B cell (primary cell): Measurements from ENCODE around the gene ADAMTS5. TPM values are rescaled to one million over a fixed set of nuclear protein-coding genes. Genes with fewer than 3 reads are reported as not detected.

Experiments used
- ATAC-seq: fragments of 200-7000 bp; cut with Tn5 transposase; one replicate; pipeline ENCODE4 v1.10.0; 2021; ENCODE audit warnings: low read depth, mild to moderate bottlenecking, moderate number of reproducible peaks, moderate library complexity
- CTCF ChIA-PET: fragments of 350-600 bp; sonication (Branson Sonifier 250); formaldehyde crosslinking; loops from one replicate; lab custom pipeline; 2021; ENCODE audit warnings: antibody characterized with exemption, inconsistent platforms; lab: Charles Lee
- POLR2A ChIA-PET: fragments of 350-600 bp; sonication (Branson Sonifier 250); formaldehyde crosslinking; loops from one replicate; lab custom pipeline; 2021; ENCODE audit warnings: antibody characterized with exemption; lab: Charles Lee
- DNase-seq: peaks from one replicate; pipeline ENCODE4 v3.0.0; 2013
- H2AFZ ChIP-seq: 2 replicates; pipeline ENCODE4 v1.6.1; 2012; ENCODE audit warnings: mild to moderate bottlenecking, low read depth, low read length; ENCODE audit not compliant: insufficient read depth, poor library complexity, severe bottlenecking
- H3K27ac ChIP-seq, 2 donors: 1 replicate in 1 of 2; 2 replicates in 1 of 2; pipeline ENCODE4 v1.5.1; 2012 to 2013; ENCODE audit warnings: low read length in 2 of 2, mild to moderate bottlenecking in 2 of 2, moderate library complexity in 1 of 2
- H3K27me3 ChIP-seq, 4 experiments: fragments of 200-600 bp in 1 of 4; sonication (generic) in 1 of 4; replicated peaks in 1 of 4; 1 replicate in 2 of 4; 2 replicates in 2 of 4; pipeline versions ENCODE4 v1.6.1 to v1.7.0; 2013 to 2016; ENCODE audit warnings: low read length in 3 of 4, mild to moderate bottlenecking in 2 of 4, mixed read lengths in 1 of 4, moderate library complexity in 1 of 4; ENCODE audit not compliant: insufficient read depth in 4 of 4, control insufficient read depth in 3 of 4; ENCODE audit errors: control extremely low read depth in 1 of 4
- H3K36me3 ChIP-seq, 2 experiments: replicated peaks in 1 of 2; 1 replicate in 1 of 2; 2 replicates in 1 of 2; pipeline versions ENCODE4 v1.6.1 to v1.7.1; 2013; ENCODE audit warnings: low read length in 1 of 2; ENCODE audit not compliant: insufficient read depth in 2 of 2, control insufficient read depth in 1 of 2; ENCODE audit errors: control extremely low read depth in 1 of 2, extremely low read depth in 1 of 2
- H3K4me1 ChIP-seq, 2 donors: fragments of 200-600 bp in 1 of 2; sonication (generic) in 1 of 2; 1 replicate in 1 of 2; 2 replicates in 1 of 2; pipeline versions ENCODE4 v1.5.1 to v1.6.1; 2013 to 2017; ENCODE audit warnings: low read length in 2 of 2; ENCODE audit not compliant: control insufficient read depth in 2 of 2, insufficient read depth in 2 of 2
- H3K4me2 ChIP-seq: replicated peaks from 2 replicates; pipeline ENCODE3; 2012; ENCODE audit warnings: mild to moderate bottlenecking, low read depth, low read length; ENCODE audit not compliant: poor library complexity, severe bottlenecking
- H3K4me3 ChIP-seq, 5 experiments: fragments of 200-600 bp in 1 of 5; sonication (generic) in 1 of 5; 1 replicate in 3 of 5; 2 replicates in 2 of 5; pipeline versions ENCODE4 v1.5.1 to v1.7.0; 2011 to 2016; ENCODE audit warnings: low read length in 4 of 5, mild to moderate bottlenecking in 4 of 5, low read depth in 2 of 5, control low read depth in 1 of 5, moderate library complexity in 1 of 5; ENCODE audit not compliant: insufficient read depth in 1 of 5; ENCODE audit errors: control extremely low read depth in 1 of 5, extremely low read depth in 1 of 5
- H3K79me2 ChIP-seq: fragments of 200-600 bp; sonication (generic); one replicate; pipeline ENCODE4 v1.6.0; 2016; ENCODE audit warnings: low read length; ENCODE audit not compliant: control insufficient read depth, insufficient read depth
- H3K9ac ChIP-seq: fragments of 200-600 bp; sonication (generic); 2 replicates; pipeline ENCODE4 v1.6.1; 2017; ENCODE audit warnings: mild to moderate bottlenecking, low read length, moderate library complexity
- H3K9me3 ChIP-seq, 3 donors: one replicate each; pipeline versions ENCODE4 v1.6.1 to v1.7.1; 2013; ENCODE audit warnings: low read length in 2 of 3; ENCODE audit not compliant: control insufficient read depth in 2 of 3, insufficient read depth in 1 of 3; ENCODE audit errors: control extremely low read depth in 1 of 3
- H4K20me1 ChIP-seq: 2 replicates; pipeline ENCODE4 v1.6.0; 2012; ENCODE audit warnings: mild to moderate bottlenecking, low read length; ENCODE audit not compliant: insufficient read depth, control insufficient read depth, poor library complexity, severe bottlenecking
- H3K27ac Mint-ChIP-seq: one replicate; pipeline ENCODE4 v1.8.0; 2021; ENCODE audit warnings: mixed read lengths
- H3K27me3 Mint-ChIP-seq: one replicate; pipeline ENCODE4 v1.8.0; 2021; ENCODE audit warnings: mixed read lengths
- H3K4me1 Mint-ChIP-seq: one replicate; pipeline ENCODE4 v1.8.0; 2021; ENCODE audit warnings: mixed read lengths
- H3K4me3 Mint-ChIP-seq: one replicate; pipeline ENCODE4 v1.8.0; 2021; ENCODE audit warnings: mixed read lengths
- H3K9me3 Mint-ChIP-seq: one replicate; pipeline ENCODE4 v1.8.0; 2022; ENCODE audit warnings: mixed read lengths; ENCODE audit not compliant: insufficient read depth
- CTCF ChIP-seq: fragments of 200-600 bp; IDR thresholded peaks from one replicate; pipeline ENCODE4 v1.8.0; 2022; ENCODE audit warnings: antibody characterized with exemption, mild to moderate bottlenecking
- EZH2 ChIP-seq: IDR thresholded peaks from 2 replicates; pipeline ENCODE4 v1.6.1; 2012; ENCODE audit warnings: borderline replicate concordance, low read depth, mild to moderate bottlenecking, moderate library complexity, low read length; ENCODE audit not compliant: insufficient read depth, poor library complexity, severe bottlenecking
- WGBS: methylation state at CpG from one replicate; pipeline ENCODE4 v1.1.5; 2013; ENCODE audit warnings: missing lambda C conversion rate; ENCODE audit not compliant: insufficient coverage; 5-methylcytosine and 5-hydroxymethylcytosine counted together
- intact Hi-C: fragments of 100-400 bp; cut with micrococcal nuclease; formaldehyde crosslinking; loops from one replicate; pipeline ENCODE4 v1.10.0; 2022
- polyA plus RNA-seq: library from polyadenylated mRNA; depleted of rRNA; stranded (reverse); fragments of >200 nt; gene quantifications from 2 replicates; pipeline ENCODE4 v1.2.3, GENCODE V29; 2012
- total RNA-seq, 2 donors: library from RNA; stranded (reverse); fragments of 120-200 nt in 1 of 2; gene quantifications; 1 replicate in 1 of 2; 2 replicates in 1 of 2; pipeline versions ENCODE4 v1.2.3 to v1.2.4, GENCODE V29; 2013 to 2022

ADAMTS5 gene
- total and polyA plus RNA-seq, 2 donors (not counting 1 experiment from before 2014, with no cell fraction given) = 0.01 TPM; not detected in 1

DNA sequence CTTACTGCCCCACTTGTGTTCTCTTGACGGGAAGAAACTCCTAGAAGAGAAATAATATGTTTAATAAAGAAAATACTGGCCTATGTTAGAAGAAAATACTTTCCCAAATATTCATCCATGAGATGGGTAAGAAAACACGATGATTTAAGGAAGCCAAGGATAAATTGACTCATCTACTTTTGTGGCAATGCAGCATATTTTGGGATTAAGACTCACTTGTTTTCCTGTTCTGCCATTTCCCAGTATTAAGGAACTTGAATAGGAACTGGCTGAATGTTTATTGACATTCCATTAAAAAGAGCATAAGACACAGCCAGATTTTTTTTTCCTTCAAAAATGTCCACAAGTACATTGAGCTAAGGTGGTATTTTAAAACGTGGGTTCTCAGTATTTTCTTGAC, 10.9 kb upstream of the ADAMTS5 start:
- no peak for ATAC-seq

DNA sequence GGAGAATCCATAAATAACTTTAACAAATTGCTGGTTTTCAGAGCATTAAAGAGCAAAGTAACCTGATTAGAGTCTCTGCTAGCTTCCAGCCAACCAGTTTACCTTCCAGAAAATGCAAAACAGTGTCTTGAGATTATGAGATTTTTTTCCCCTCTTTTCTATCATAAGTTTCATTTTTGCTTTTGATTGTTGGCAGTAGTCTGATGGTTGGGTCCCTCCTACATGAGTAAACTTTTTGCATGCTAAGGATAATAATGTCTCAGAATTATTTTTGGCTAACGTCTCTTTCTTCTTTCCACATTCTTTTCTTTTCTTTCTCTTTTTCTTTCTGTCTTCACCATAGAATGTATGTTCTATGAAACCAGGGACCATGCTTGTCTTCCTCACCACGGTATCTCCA, 6.3 kb upstream of the ADAMTS5 start:
- Histone ChIP-seq H3K4me3 (no peak overlapping the region), H4K20me1 (no peaks in the 10 kb centered on the region), H3K9ac (no peak overlapping the region), H3K27me3 (peaks cover 0 to 6% (median 0%) of the 10 kb centered on the region in 4 experiments), H3K36me3 (no peaks in the 10 kb centered on the region), H3K4me1 (no peaks in the 10 kb centered on the region), H3K27ac (no peak overlapping the region), H3K9me3 (peaks cover 0 to 2% (median 1%) of the 10 kb centered on the region in 3 donors), H3K79me2 (no peaks in the 10 kb centered on the region), H3K4me2 (no peak overlapping the region), H2AFZ (no peak overlapping the region)
- no peak overlapping the region for H3K27ac Mint-ChIP-seq
- ATAC-seq = no peak
- CTCF ChIA-PET = no interaction called here
- intact Hi-C loops = no loop called here
- DNase-seq = no peak
- H3K27me3 Mint-ChIP-seq = no peaks in the 10 kb centered on the region
- H3K9me3 Mint-ChIP-seq = no peaks in the 10 kb centered on the region
- no CpG with 5 or more reads among the region's 2 CpGs for WGBS
- H3K4me1 Mint-ChIP-seq = no peaks in the 10 kb centered on the region
- no peak overlapping the region for H3K4me3 Mint-ChIP-seq
- POLR2A ChIA-PET = no interaction called here
- TF ChIP-seq EZH2 (no peak), CTCF (no peak)

More for the DNA sequence above, 10.9 kb upstream of the ADAMTS5 start:
- no peak overlapping the region for H2AFZ ChIP-seq
- H3K9me3 Mint-ChIP-seq = peaks cover 3% of the 10 kb centered on the region
- H4K20me1 ChIP-seq = no peaks in the 10 kb centered on the region
- no peak overlapping the region for H3K9ac ChIP-seq
- H3K36me3 ChIP-seq = no peaks in the 10 kb centered on the region
- H3K4me2 ChIP-seq = no peak overlapping the region
- no peak overlapping the region for H3K27ac ChIP-seq
- H3K4me3 Mint-ChIP-seq = no peak overlapping the region
- TF ChIP-seq EZH2 (no peak), CTCF (no peak)
- no peaks in the 10 kb centered on the region for H3K27me3 Mint-ChIP-seq
- H3K27me3 ChIP-seq = no peaks in the 10 kb centered on the region
- no peak for DNase-seq
- POLR2A ChIA-PET = no interaction called here
- no peaks in the 10 kb centered on the region for H3K4me1 Mint-ChIP-seq
- intact Hi-C loops = no loop called here
- H3K4me3 ChIP-seq = no peak overlapping the region
- no peaks in the 10 kb centered on the region for H3K4me1 ChIP-seq
- WGBS = no CpG with 5 or more reads among the region's 3 CpGs
- no peaks in the 10 kb centered on the region for H3K79me2 ChIP-seq
- H3K27ac Mint-ChIP-seq = no peak overlapping the region
- H3K9me3 ChIP-seq = peaks cover 0 to 4% (median 3%) of the 10 kb centered on the region in 3 donors
- CTCF ChIA-PET = no interaction called here
